ENCODE data around the gene SYP.

The SYP gene

DNA sequence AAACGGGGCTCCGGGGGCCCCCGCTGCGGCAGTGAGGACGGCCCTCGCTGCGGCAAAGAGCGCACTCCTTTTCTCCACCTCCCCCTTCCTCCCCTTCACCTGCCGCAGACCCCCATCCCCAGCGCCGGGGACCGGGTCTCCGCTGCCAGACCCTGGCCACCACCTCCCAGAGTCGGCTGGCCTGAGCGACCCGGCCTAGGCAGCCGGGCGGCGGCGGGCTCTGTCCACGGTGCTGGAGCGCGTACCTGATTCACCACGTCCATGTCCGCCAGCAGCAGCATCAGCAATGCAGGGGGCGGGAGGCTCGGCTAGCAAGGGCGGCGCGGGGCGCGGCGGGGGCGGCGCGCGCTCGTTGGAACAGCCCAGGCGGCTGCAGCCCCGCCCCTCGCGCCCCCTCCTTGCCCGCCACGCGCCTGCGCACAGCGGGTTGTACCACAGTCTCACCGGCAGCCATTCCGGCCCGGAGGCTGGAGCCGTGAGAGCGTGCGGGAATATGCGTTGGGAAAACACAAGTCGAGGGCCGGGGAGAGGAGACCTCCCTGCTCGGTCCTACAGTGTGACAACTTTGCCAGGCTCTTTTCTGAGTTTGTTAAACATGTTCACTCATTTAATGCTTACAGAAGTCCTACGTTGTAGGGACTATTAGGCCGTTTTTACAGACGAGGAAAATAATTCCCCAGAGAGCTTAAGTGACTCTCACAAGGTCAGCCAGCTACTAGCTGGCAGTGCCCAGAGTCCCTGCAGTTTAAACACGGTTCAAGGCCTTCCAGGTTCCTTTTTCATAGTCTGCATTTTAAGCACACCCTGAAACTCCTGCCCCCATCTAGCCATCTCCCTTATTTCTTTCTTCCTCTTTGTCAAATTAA, at the start of gene SYP:
TSS of gene SYP (minus strand) at position 288 of the 866 bp plus-strand sequence. CDS start at position 281, 7 bp downstream.
- peak; percentile 27 for DNase-seq (ENCODE audit: low read depth)

DNA sequence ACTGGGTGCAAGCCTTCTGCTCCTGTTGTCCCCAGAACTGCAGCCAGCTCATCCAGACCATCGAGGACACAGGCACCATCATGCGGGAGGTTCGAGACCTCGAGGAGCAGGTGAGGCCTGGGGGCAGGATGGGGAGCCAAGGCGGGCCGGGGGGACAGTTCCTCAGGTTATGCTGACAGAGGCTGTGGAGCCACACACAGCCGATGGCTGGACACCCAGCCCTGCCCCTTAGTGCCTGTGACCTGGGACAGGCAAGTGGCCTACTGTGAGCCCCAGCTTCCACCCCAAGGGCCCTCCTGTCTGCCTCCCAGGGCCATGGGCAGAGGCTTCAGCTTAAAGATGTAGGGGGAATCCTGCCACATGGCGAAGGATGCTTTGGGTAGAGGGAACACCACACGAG, 49.6 kb upstream of the SYP start:
- DNase-seq (ENCODE audit: low read depth): no peak

DNA sequence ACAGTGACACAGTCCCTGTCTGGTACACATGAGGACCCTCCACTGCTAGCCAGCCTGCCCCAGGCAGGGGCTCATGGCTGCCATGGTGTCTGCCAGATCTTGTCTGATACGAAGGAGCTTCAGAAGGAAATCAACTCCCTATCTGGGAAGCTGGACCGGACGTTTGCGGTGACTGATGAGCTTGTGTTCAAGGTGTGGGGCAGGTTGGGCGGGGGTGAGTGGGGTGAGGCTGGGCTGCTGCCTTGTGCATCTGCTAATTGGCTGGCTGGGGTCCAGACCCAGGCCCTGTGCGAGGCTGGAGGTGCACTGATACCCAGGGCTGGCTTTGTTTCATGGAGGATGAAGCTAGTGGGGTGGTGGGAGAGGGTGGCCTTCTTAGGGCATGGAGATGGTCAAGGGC, 49.1 kb upstream of the SYP start:
- no peak for DNase-seq (ENCODE audit: low read depth)

DNA sequence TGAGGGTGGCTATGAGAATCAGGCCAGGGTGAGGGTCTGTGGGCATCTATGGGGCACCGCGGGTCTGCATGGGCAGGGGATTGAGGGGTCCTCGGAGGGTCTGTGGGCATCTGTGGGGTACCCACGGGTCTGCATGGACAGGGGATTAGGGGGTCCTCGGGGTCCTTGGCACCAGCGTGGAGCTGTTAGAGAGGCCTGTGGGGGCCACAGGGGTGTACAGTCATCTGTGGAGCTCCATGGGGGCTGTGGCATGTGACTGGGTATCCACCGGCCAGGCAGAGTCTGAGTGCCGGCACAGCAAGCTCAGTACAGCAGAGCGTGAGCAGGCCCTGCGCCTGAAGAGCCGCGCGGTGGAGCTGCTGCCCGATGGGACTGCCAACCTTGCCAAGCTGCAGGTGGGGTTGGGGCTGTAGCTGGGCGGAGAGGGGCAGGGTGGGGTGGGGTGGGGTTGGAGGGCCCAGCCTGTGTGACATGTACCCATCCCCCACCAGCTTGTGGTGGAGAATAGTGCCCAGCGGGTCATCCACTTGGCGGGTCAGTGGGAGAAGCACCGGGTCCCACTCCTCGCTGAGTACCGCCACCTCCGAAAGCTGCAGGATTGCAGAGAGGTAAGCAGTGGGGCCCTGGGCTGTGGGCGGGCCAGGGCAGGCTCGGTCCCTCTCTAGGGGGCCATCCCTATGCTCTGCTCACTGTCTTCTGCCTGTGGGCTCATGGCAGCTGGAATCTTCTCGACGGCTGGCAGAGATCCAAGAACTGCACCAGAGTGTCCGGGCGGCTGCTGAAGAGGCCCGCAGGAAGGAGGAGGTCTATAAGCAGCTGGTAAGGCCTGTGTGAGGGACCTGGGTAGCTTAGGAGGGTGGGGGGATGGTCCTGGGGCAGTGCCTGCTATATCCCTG, 48.2 kb upstream of the SYP start:
- DNase-seq (ENCODE audit: low read depth): no peak

DNA sequence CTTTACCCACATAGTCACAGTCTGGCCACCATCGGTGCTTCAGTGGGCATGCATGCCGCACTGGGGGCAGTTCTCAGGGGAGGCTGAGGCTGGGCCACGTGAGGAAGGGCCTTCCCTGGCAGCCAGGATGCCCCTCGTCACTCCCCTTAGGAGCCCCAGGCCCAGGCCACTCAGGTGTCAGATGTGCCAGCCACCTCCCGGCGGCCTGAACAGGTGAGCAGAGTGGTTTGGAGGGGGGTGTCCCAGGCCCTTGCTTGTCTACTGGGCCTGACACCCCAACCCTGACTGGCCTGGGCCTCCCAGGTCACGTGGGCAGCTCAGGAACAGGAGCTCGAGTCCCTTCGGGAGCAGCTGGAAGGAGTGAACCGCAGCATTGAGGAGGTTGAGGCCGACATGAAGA, 47.4 kb upstream of the SYP start:
- DNase-seq (ENCODE audit: low read depth): no peak

DNA sequence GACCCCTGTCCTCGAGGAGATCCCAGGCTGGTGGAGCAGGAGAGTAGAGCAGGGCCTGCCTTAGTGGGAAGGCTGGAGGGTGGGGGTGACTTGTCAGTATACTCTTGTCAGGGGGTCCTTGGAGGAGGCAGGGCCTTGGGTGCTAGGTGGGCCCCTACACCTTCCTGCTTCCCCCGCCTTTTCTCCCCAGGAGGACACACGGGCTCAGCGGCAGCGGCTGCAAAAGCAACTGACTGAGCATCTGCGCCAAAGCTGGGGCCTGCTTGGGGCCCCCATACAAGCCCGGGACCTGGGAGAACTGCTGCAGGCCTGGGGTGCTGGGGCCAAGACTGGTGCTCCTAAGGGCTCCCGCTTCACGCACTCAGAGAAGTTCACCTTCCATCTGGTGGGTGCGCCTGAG, 46.5 kb upstream of the SYP start:
- no peak for DNase-seq (ENCODE audit: low read depth)

DNA sequence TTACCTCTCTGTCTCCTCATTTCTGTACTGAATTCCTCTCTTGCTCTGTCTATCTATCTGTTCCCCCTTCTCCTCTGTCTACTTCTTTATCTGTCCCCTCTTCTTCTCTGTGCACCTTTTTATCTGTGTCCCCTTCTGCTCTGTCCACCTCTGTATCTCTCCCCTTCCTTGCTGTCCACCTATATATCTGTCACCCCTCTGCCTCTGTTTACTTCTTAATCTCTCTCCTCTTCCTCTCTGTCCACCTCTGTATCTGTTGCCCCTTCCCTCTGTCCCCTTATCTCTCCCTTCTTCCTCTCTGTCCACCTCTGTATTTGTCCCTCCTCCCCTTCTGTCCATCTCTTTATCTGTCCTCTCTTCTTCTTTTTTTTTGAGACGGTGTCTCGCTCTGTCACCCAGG, 44.2 kb upstream of the SYP start:
- no peak for DNase-seq (ENCODE audit: low read depth)

DNA sequence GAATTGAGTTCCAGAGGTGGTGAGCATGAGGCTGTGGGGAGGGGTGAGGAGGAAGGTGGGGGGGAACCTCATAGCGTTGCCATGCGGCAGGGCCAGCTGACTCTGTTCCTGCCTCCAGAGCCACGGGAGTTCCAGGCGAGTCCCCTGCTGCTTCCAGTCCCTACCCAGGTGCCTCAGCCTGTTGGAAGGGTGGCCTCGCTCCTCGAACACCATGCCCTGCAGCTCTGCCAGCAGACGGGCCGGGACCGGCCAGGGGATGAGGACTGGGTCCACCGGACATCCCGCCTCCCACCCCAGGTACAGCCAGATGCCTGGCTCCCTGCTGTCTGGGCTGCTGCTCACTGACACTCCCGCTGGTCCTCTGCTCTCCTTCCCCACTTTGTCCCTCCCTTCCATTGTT, 43.2 kb upstream of the SYP start:
- no peak for DNase-seq (ENCODE audit: low read depth)

DNA sequence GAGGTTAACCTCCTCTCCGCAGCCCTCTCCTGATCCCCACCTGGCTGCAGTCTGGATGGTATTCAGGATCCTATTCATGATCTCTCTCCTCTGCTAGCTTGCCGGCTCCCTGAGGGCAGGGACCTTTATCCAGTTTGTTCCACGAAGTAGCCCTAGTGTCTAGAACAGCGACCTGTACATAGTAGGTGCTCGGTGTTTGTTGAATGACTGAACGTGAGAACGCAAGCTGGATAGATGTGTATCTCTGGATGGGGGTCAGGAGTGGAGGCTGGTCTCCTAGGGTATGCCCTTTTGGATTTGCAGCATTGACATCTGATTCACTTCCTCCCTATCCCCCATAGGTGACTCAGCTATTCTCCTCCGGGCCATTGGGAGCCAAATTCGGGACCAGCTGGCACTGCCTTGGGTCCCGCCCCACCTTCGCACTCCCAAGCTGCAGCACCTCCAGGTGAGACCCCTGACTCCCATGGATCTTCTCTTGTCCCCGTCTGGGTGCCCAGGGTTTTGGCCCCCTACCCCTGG, 42.6 kb upstream of the SYP start:
- no peak for DNase-seq (ENCODE audit: low read depth)

DNA sequence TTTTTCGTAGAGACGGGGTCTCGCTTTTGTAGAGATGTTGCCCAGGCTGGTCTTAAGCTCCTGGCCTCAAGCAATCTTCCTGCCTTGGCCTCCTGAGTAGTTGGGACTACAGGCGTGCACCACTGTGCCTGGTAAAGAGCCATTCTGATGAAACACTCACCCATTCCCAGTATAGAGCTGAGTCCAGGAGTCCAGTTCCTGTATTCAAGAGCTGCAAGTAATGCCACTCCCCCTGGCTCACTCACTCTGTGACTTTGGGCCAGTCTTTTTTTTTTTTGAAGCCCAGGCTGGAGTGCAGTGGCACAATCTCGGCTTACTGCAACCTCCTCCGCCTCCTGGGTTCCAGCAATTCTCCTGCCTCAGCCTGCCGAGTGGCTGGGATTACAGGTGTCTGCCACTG, 38.7 kb upstream of the SYP start:
- no peak for DNase-seq (ENCODE audit: low read depth)

DNA sequence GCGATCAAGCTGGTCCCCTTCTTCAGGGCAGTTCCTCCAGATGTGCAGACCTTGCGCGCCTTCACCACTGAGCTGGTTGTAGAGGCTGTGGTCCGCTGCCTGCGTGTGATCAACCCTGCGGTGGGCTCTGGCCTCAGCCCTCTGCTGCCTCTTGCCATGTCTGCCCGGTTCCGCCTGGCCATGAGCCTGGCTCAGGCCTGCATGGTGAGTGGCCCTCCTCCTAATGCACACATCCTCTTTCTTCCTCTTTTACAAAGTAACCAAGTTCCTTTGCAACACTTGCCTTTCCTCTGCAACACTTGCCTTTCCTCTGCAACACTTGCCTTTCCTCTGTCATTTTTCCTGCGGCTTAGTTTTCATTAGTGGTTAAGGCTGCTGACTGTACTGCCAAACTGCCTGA, 37.1 kb upstream of the SYP start:
- DNase-seq (ENCODE audit: low read depth): no peak

DNA sequence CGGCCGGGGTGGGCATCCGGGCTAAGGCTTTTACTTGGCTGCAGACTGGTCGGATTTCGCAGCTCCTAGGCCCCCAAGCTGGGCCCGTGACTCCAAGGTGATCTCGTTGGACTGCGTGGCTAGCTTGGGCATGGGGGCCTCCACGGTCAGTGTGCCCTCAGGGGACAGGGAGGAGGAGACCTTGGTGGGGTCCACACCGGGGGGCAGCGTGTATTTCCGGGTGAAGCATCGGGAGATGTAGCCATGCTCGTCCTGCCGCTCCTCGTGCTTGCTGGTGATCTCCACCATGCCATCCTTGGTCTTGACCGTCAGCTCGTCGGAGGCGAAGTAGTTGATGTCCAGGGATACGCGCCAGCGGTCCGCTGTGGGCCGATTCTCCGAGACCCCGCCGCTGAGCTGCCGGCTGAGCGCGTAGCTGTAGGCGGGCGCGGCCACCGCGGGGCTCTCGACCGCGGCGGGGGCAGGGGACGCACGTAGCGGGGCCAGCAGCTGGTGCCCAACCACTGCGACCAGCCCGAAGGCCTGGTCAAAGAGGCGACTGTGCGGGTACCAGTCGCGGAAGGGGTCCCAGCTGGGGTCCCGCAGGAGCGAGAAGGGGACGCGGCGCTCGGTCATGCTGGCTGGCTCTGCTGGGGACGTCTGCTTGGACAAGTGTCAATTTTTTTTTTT, 34.0 kb upstream of the SYP start:
- DNase-seq (ENCODE audit: low read depth): no peak

DNA sequence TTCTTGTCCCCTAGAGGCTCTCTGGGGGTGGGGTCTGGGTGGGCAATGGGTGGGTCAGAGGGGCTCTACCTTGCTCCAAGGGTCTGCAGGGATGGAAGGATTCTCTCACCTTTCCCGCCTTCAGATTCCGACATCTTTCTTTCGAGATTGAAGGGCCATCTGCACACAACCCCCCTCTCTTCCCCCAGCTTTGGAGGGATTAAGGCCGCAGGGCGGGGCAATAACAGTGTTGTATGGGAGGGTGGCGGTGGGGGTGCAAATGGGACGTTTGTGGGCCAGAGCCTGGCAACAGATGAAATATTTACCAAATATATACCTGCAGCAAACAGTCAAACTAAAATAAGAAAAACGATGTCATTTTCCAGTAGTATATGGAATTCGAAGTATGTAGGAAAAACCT, 33.2 kb upstream of the SYP start, which contains the start of gene CACNA1F:
TSS of gene CACNA1F (minus strand) at position 165 of the 400 bp plus-strand sequence. CDS start at position 134, 31 bp downstream.
- DNase-seq (ENCODE audit: low read depth): no peak

DNA sequence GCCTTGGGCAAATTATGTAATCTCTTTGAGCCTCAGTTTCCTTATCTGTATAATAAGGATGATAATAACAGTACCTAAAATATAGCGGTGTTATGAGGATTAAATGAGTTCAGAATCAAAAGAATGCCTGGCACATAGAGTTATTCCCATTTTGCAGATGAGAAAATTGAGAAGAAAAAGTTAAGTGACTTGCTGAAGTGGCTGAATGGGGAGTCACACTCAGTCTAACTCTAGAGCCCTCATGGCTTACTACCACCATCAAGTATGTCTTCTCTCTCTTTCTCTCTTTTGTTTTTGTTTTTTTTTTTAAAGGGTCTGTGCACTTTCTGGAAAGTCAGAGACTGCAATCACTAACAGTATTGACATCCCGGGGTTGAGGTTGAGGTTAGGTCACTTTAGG, 32.5 kb upstream of the SYP start:
- DNase-seq (ENCODE audit: low read depth): no peak

DNA sequence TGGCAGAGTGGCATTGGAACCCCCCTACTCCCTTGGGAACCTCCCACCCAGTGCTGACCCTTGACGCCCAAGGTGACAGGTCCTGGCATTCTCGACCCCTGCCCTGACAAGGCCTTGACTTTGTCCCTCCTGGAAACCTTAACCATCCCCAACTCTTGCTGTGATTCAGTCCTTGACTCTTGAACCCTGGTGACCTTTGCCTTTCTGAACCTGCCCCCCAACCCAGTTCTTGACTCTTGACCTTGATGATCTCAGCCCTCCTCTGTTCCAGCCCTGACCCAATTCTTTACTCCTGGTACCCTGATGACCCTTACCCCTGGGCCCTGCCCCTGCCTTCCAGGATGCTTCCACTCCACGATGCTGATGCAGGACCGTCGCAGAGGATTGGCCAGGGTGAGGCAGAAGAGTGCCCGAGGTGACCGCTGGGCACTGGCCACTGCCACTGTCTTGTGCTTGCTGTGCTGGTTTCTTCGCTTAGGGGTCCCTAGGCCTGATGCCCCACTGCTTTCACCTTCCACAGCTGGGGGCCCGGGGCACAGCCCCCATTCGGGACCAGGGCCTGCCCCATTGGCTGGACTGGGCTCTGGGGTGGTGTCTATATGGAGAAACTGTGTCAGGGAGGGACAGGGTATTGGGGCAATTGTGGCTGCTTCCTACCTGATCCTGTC, 31.5 kb upstream of the SYP start:
- DNase-seq (ENCODE audit: low read depth): no peak

DNA sequence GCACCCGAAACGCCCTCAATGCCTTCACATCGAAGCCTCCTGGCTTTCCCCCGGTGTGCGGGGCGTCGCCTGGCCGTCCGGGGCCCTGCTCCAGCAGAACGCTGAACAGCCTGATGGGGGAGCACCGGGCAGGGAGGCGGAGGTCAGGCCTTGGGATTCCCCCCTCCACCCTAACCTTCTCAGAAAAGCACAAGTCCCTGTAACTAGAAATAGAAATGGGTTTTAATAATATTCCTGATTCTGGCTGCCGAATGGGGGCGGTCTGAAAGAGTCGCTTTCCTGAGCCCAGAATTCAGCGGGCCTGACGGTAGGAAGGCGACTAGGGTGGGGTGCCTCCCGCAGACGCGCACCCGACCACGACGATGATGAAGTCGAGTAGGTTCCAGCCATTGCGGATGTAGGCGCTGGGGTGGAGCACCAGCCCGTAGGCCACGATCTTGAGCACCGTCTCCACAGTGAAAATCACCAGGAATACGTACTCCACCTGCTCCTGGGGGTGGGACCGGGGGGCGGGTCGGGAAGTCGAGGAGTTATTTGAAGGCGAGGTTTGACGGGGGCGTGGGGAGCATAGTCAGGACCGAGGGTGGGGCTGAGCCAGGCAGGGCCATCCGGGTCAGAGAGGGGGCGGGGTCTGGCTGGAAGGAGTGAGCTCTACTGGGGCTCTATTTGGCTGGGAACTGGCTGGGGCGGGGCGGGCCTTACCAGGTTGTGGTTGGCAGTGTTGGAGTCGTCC, 30.7 kb upstream of the SYP start:
- DNase-seq (ENCODE audit: low read depth): no peak

DNA sequence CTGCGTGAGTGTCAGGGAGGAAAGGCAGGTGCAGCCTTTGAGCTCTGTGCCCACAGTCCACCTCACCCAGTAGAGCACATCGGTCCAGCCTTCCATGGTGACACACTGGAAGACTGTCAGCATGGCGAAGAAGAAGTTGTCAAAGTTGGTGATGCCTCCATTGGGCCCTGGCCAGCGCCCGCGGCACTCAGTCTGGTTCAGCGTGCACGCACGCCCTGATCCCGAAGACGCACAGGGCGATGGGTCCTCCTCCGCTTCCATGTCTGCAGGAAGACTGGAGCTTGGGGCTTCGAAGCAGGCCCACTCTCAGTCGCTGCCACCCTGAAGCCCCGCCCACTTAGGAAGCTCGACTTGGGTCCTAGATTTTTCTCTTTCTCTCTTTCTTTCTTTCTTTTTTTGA, 28.2 kb upstream of the SYP start:
- DNase-seq (ENCODE audit: low read depth): no peak

DNA sequence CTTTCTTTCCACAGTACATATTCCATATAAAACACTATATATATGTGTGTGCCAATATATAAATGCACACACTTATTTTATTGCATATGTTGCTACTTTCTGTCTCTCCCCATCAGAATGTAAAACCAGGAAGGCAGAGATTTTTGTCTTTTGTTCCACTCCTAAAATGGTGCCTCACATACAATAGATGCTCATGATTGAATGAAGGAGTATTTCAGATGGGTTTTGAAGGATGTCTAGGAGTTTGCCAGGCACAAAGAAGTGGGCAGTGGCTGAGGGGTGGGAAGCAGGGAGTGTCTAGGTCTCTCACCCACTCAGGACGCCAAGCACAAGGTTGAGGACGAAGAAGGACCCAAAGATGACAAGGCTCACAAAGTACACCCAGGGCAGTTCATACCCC, 27.7 kb upstream of the SYP start:
- no peak for DNase-seq (ENCODE audit: low read depth)

DNA sequence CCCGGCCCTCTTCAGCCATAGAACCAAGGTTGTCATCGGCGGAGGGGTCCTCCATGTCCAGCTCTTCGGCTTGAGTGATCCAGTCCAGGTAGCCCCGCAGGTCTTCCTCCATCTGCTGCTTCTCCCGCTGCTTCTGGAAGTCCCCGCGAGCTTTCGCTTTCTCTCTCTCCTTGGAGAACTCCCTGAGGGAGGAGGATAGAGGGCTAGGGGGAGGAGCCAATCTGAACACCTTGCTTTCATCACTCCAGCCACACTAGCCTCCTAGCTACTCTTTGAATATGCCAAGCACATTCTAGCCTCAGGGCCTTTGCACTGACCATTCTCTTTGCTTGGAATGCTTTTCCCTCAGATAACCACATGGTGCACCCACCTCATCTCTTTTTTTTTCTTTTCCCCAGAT, 27.0 kb upstream of the SYP start:
- no peak for DNase-seq (ENCODE audit: low read depth)

DNA sequence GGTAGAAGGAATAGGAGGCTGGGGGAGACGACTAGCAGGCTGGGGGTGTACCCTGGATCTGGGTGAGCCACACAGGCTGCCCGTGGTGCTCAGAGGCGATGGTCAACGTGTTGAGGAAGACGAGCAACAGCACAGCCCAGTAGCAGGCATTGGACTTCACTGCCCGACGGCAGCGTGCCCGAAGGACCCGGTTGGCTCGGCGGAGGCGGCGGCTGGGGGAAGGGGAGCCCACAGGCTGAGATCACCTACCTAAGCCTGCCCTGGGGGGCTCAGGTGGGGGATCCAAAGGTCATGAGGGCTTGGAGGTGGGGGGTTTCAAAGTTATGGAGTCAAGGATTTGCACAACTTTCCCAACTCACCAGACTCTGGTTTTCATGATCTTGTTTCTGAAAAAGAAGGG, 25.9 kb upstream of the SYP start:
- DNase-seq (ENCODE audit: low read depth): no peak

DNA sequence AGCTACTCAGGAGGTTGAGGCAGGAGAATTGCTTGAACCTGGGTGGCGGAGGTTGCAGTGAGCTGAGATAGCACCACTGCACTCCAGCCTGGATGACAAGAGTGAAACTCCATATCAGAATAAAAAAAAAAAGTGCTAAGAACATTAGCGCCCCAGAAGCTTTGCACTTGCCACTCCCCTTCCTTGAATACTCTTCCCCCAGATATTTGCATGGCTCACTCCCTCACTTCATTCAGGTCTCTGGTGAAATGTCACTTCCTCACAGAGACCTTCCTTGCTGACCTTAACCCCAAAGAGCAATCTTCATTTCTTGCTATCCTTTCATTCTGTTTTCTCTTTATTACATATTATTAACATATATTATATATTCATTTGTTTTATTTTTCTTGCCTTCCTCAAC, 21.9 kb upstream of the SYP start:
- DNase-seq (ENCODE audit: low read depth): no peak
